Measurements from ENCODE around the gene DAB2IP.

DNA sequence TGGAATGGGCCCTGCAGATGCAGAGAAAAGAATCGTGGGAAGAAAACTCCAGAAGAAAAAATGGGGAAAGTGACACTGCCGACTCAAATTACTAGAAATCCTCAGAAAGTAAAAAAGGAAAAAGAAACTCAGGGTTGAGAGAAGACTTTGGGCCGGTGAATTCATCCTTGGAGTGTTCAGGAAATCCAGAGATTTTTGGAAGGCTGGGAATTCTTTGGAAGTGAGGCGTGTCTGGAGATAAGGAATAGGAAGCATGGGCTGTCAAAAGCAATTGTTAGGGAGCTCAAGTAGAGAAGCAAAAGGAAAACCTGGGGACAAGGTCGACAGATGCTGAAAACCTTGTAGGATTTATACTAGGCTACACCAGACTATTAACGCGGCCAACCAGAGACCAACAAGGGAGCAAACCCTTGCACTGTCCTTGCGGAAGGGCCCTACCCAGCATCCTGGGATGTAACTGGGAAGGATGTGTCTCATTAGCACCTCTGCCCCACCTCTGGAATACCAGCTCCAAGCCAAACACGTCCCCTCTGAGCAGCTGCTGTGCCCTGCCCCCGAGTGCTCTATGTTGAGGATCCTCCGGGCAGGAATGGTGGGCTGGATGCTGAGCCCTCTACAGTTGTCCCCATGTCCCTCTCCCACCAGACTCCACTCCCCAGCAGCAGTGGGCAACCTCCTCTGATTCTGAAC, 11.6 kb downstream of the DAB2IP start:
- TF ChIP-seq, protein P1, sequence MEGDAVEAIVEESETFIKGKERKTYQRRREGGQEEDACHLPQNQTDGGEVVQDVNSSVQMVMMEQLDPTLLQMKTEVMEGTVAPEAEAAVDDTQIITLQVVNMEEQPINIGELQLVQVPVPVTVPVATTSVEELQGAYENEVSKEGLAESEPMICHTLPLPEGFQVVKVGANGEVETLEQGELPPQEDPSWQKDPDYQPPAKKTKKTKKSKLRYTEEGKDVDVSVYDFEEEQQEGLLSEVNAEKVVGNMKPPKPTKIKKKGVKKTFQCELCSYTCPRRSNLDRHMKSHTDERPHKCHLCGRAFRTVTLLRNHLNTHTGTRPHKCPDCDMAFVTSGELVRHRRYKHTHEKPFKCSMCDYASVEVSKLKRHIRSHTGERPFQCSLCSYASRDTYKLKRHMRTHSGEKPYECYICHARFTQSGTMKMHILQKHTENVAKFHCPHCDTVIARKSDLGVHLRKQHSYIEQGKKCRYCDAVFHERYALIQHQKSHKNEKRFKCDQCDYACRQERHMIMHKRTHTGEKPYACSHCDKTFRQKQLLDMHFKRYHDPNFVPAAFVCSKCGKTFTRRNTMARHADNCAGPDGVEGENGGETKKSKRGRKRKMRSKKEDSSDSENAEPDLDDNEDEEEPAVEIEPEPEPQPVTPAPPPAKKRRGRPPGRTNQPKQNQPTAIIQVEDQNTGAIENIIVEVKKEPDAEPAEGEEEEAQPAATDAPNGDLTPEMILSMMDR (conservative IDR thresholded peaks at IDR 0.05; ENCODE audit: low read depth, low read length) = no peak
- TF ChIP-seq EZH2phosphoT487 (IDR thresholded peaks at IDR 0.05; ENCODE audit: borderline replicate concordance, low read length) = no peak
- TF ChIP-seq EZH2 (IDR thresholded peaks at IDR 0.05; ENCODE audit: low read length, unreplicated experiment) = no peak

Measured in PC-3 (cell line).